Suprapubic skin (tissue), 4 donors: ENCODE results near the gene POMGNT2. TPM values are rescaled to one million over a fixed set of nuclear protein-coding genes. Genes with fewer than 3 reads are reported as not detected.

Source experiments
- DNase-seq, 2 donors: peaks; one replicate each; pipeline ENCODE4 v3.0.0-alpha.2; 2019; ENCODE audit warnings: low spot score in 2 of 2
- H3K27ac ChIP-seq: fragments of 200-600 bp; sonication (generic); one replicate; pipeline ENCODE4 v1.5.1; 2019
- H3K27me3 ChIP-seq: fragments of 200-600 bp; sonication (generic); one replicate; pipeline ENCODE4 v1.5.1; 2019
- H3K36me3 ChIP-seq: fragments of 200-600 bp; sonication (generic); one replicate; pipeline ENCODE4 v1.5.1; 2019
- H3K4me1 ChIP-seq: fragments of 200-600 bp; sonication (generic); one replicate; pipeline ENCODE4 v1.5.1; 2019
- H3K4me3 ChIP-seq: fragments of 200-600 bp; sonication (generic); one replicate; pipeline ENCODE4 v1.5.1; 2019; ENCODE audit warnings: mild to moderate bottlenecking
- H3K9me3 ChIP-seq: fragments of 200-600 bp; sonication (generic); one replicate; pipeline ENCODE4 v1.5.1; 2019
- CTCF ChIP-seq, 2 donors: fragments of 200-600 bp in 1 of 2; fragments of 450-650 bp in 1 of 2; sonication (generic) in 1 of 2; IDR thresholded peaks; one replicate each; pipeline ENCODE4 v1.5.1; 2016 to 2019; ENCODE audit warnings: antibody characterized with exemption in 2 of 2, mild to moderate bottlenecking in 1 of 2, moderate library complexity in 1 of 2
- EP300 ChIP-seq: sonication (generic); formaldehyde crosslinking; IDR thresholded peaks from one replicate; pipeline ENCODE4 v1.6.1; 2017; ENCODE audit warnings: antibody characterized with exemption
- POLR2A ChIP-seq, 2 donors: fragments of 450-650 bp; IDR thresholded peaks; one replicate each; pipeline ENCODE4 v1.6.1; 2017; ENCODE audit warnings: antibody characterized with exemption in 2 of 2, mild to moderate bottlenecking in 2 of 2, moderate library complexity in 2 of 2
- POLR2AphosphoS5 ChIP-seq, 3 donors: sonication (generic); formaldehyde crosslinking; IDR thresholded peaks; one replicate each; pipeline ENCODE4 v1.6.1; 2017; ENCODE audit warnings: antibody characterized with exemption in 3 of 3
- WGBS: methylation state at CpG from one replicate; pipeline ENCODE4 v1.1.5; 2018; 5-methylcytosine and 5-hydroxymethylcytosine counted together
- total RNA-seq, 4 donors: library from RNA; depleted of rRNA; stranded (reverse); fragments of >200 nt; gene quantifications; one replicate each; pipeline ENCODE4 v1.1.0, GENCODE V29; 2016

POMGNT2 gene
- total RNA-seq, 4 donors from 2014 or later = 15.8 to 29.9 (median 24.1) TPM

GRCh38 chr3:43097400-43098080 is 8.3 kb downstream of the POMGNT2 start:
- no peak overlapping the region for H3K27ac ChIP-seq
- no peak for DNase-seq
- no peaks in the 10 kb centered on the region for H3K36me3 ChIP-seq
- H3K4me3 ChIP-seq = no peak overlapping the region
- WGBS = 73% methylated on average over 5 of the region's 5 CpGs
- H3K27me3 ChIP-seq = no peaks in the 10 kb centered on the region
- no peaks in the 10 kb centered on the region for H3K9me3 ChIP-seq
- no peak for TF ChIP-seq POLR2A (IDR thresholded peaks at IDR 0.05)
- no peak for TF ChIP-seq POLR2AphosphoS5 (IDR thresholded peaks at IDR 0.05)
- TF ChIP-seq EP300 = no peak
- TF ChIP-seq CTCF (IDR thresholded peaks at IDR 0.05) = no peak
- peaks cover 7% of the 10 kb centered on the region for H3K4me1 ChIP-seq

GRCh38 chr3:43096761-43097160 is 9.1 kb downstream of the POMGNT2 start:
- H3K4me3 ChIP-seq = no peak overlapping the region
- TF ChIP-seq POLR2A (IDR thresholded peaks at IDR 0.05) (no peak), EP300 (no peak), POLR2AphosphoS5 (IDR thresholded peaks at IDR 0.05) (no peak), CTCF (IDR thresholded peaks at IDR 0.05) (no peak)
- no peaks in the 10 kb centered on the region for H3K27me3 ChIP-seq
- H3K4me1 ChIP-seq = peaks cover 7% of the 10 kb centered on the region
- WGBS = 91% methylated on average over 3 of the region's 3 CpGs
- no peaks in the 10 kb centered on the region for H3K9me3 ChIP-seq
- DNase-seq = no peak
- H3K36me3 ChIP-seq = no peaks in the 10 kb centered on the region
- H3K27ac ChIP-seq = no peak overlapping the region

GRCh38 chr3:43095370-43095769 is 10.5 kb downstream of the POMGNT2 start:
- DNase-seq = no peak
- no peaks in the 10 kb centered on the region for H3K36me3 ChIP-seq
- no peak for TF ChIP-seq POLR2AphosphoS5 (IDR thresholded peaks at IDR 0.05)
- no peak for TF ChIP-seq CTCF (IDR thresholded peaks at IDR 0.05)
- no peak for TF ChIP-seq POLR2A (IDR thresholded peaks at IDR 0.05)
- TF ChIP-seq EP300 = no peak

GRCh38 chr3:43094851-43095250 is 11.0 kb downstream of the POMGNT2 start:
- Histone ChIP-seq H3K4me3 (no peak overlapping the region), H3K4me1 (peaks cover 7% of the 10 kb centered on the region), H3K9me3 (no peaks in the 10 kb centered on the region), H3K27ac (no peak overlapping the region), H3K36me3 (no peaks in the 10 kb centered on the region), H3K27me3 (no peaks in the 10 kb centered on the region)
- no peak for DNase-seq
- WGBS = 93% methylated on average over 4 of the region's 4 CpGs
- TF ChIP-seq POLR2AphosphoS5 (IDR thresholded peaks at IDR 0.05) (no peak), POLR2A (IDR thresholded peaks at IDR 0.05) (no peak)

More at GRCh38 chr3:43095370-43095769, 10.5 kb downstream of the POMGNT2 start:
- H3K4me3 ChIP-seq = no peak overlapping the region
- no peaks in the 10 kb centered on the region for H3K27me3 ChIP-seq
- WGBS = 94% methylated on average over 5 of the region's 5 CpGs
- H3K27ac ChIP-seq = no peak overlapping the region
- H3K4me1 ChIP-seq = peaks cover 7% of the 10 kb centered on the region
- no peaks in the 10 kb centered on the region for H3K9me3 ChIP-seq

- H3K4me3 ChIP-seq = no peak overlapping the region
- TF ChIP-seq EP300 (no peak), POLR2A (IDR thresholded peaks at IDR 0.05) (no peak), POLR2AphosphoS5 (IDR thresholded peaks at IDR 0.05) (no peak), CTCF (IDR thresholded peaks at IDR 0.05) (no peak)
- no peaks in the 10 kb centered on the region for H3K9me3 ChIP-seq
- peaks cover 7% of the 10 kb centered on the region for H3K4me1 ChIP-seq
- 92% methylated on average over 2 of the region's 2 CpGs for WGBS
- no peak for DNase-seq
- H3K27ac ChIP-seq = no peak overlapping the region
- no peaks in the 10 kb centered on the region for H3K27me3 ChIP-seq
- no peaks in the 10 kb centered on the region for H3K36me3 ChIP-seq
Observed at GRCh38 chr3:43094381-43094780, 11.5 kb downstream of the POMGNT2 start.

GRCh38 chr3:43093974-43094373 is 11.9 kb downstream of the POMGNT2 start:
- H3K4me1 ChIP-seq = peaks cover 7% of the 10 kb centered on the region
- no peaks in the 10 kb centered on the region for H3K27me3 ChIP-seq
- 93% methylated on average over 2 of the region's 2 CpGs for WGBS
- H3K9me3 ChIP-seq = no peaks in the 10 kb centered on the region
- H3K4me3 ChIP-seq = no peak overlapping the region
- DNase-seq = no peak
- TF ChIP-seq POLR2A (IDR thresholded peaks at IDR 0.05) = no peak
- no peak for TF ChIP-seq EP300
- no peak for TF ChIP-seq POLR2AphosphoS5 (IDR thresholded peaks at IDR 0.05)
- TF ChIP-seq CTCF (IDR thresholded peaks at IDR 0.05) = no peak
- H3K27ac ChIP-seq = no peak overlapping the region
- H3K36me3 ChIP-seq = no peaks in the 10 kb centered on the region
